ENCODE results near the gene LMOD2.

The LMOD2 gene

DNA sequence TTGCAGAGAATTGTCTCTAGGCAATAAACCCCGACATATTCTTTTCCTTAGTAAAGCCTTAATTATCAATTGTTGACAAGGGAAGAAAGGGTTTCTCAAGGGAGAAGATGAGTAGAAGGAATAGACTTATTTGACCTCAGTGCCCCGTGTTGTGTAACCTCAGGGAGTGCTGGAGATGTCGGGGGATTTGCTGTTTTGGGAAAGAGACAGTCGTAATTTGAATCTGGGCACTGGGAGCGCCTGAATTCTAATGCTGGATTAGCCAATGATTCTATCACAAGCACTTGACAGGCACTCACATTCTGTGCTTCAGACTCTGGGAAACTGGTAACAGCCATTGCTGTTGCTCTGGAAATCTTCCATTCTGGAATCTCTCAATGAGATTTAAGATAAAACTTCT, 13.8 kb upstream of the LMOD2 start:
- no peak for DNase-seq

DNA sequence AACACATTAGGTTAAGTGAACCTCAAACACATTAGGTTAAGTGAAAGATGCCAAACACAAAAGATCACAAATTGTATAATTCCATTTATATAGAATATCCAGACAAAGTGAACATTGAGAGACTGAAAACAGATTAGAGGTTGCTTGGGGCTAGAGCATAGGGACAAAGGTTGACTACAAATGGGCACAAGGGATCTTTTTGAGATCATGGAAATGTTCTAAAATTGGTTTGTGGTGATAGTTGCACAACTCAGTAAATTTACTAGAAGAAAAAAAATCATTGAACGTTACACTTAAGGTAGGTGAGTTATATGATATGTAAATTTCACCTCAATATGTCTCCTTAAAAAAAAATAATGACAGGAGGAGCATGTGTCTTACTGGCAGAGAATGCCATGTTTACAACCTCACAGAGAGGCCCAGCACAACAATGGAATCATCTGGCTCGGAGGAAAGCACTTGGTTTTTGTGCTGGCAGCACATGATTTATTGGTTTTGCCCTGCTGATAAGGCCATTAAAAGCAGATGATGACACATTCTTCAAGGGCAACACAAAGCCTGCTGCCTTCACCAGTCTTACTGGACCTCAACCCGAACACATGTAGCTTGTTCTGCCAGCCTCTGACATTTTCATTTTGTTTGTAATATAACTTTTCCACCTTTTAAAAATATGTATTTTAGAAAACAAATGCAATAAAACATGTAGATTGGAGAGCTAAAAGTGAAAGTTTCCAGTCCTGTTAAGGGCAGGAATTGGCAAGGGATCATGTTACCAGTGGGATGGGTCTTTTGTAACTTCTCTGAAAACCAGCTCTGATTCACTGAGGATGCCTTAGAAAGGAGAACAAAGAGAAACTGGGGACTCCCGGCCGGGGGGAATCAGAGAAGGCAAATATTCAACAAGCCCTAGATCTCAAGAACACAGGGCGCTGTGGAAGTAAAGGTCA, 11.9 kb upstream of the LMOD2 start:
- no peak for DNase-seq

DNA sequence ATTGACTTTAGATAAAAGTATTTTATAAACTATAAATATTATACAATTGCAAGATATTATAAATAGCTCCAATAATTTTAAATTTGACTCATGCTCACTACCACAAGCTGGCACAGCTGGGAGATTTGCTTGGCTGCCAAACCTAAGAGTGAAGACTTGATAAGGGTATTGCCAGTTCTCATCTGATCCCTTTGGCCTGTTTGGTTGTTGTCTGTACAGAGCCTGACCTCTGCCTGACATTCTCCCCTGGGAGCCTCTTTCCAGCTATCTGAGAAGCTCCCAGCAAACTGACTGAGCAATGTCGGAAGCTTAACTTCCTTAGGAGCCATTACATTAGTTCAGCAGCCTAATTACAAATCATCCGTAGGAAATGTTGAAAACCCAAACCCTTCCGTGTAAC, 10.2 kb upstream of the LMOD2 start:
- no peak for DNase-seq

DNA sequence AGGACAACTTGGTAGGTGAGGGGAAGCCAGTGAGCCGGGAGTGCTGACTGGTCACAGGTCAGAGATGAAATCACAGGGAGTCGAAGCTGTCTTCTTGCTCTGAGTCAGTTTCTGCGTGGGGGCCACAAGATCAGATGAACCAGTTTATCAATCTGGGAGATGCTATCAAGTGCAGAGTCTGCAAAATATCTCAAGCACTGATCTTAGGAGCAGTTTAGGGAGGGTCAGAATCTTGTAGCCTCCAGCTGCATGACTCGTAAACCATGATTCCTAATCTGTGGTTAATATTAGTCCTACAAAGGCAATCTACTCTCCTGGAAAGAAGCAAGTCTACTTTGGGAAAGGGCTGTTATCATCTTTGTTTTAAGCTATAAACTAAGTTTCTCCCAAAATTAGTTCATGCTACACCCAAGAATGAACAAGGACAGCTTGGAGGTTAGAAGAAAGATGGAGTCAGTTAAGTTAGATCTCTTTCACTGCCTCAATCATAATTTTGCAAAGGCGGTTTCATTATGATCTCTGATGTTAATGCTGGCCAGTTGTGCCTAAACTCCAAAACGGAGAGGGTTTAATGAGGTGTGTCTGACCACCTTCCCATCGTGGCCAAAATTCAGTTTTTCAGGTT, 8.4 kb upstream of the LMOD2 start:
- no peak for DNase-seq

DNA sequence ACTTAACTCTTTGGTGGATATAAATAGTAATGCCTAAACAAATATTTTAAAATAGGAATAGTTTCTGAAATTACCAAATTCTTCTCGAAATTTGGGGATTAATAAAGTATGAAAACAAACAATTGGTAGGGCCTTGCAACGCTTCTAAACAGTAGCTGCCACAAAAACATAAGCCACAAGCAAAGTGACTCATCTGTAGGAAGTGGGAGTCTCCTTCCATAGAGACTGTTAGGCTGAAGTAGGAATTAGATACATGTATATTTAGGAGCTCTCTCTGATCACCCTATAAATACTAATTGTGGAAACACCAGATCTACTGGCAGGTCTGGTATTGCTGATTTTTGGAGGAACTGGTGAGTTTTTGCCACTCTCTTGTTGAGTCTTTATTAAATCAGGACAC, 5.7 kb upstream of the LMOD2 start:
- no peak for DNase-seq

DNA sequence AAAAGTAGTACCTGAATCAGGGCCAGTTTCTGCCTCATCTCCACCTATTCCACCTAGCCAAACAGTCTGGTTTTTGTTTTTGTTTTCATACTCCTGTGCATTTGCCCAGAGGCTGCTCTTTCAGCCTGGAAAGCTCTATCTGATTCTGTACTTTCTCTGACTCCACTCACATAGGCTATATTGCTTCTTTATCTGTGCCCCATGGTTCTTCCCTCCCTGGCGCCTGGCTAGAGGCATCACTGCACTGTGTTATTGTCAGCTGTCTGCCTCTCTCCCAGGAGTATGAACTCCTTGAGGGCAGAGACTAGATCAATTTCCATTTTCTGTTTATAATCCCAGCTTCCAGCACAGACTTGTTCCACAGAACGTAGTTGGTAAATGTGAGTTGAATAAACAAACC, 5.1 kb upstream of the LMOD2 start:
- DNase-seq = no peak

DNA sequence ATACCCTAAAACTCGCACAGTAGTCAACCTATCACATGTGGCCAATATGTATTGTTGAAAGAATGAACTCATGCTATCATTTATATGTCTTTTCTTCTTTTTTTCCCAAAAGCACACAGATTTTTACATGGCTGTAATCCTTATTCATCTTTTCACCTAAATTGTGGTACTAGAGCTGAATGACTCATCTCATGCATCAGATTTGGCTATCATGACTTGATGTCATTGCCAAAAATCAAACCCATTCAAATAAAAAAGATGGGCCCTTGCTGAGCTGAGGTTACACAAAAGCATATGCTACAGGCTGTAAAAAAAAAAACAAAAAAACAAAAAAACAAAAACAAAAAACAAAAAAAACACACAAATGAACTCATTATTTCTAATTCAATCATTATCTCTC, 3.3 kb upstream of the LMOD2 start:
- no peak for DNase-seq

DNA sequence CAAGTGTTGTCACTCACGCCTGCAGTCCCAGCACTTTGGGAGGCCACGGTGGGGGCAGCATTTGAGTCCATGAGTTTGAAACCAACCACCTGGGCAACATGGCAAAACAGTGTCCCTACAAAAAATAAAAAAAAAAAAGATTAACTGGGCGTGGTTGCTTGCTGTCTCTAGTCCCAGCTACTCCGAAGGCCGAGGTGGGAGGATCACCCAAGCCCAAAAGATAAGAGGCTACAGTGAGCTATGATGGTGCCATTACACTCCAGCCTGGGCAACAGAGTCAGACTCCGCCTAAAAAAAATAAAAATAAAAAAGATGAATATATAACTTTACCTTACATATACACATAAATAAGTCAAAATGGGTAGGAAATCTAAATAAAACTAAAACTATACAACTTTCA, 2.5 kb upstream of the LMOD2 start:
- DNase-seq = no peak

DNA sequence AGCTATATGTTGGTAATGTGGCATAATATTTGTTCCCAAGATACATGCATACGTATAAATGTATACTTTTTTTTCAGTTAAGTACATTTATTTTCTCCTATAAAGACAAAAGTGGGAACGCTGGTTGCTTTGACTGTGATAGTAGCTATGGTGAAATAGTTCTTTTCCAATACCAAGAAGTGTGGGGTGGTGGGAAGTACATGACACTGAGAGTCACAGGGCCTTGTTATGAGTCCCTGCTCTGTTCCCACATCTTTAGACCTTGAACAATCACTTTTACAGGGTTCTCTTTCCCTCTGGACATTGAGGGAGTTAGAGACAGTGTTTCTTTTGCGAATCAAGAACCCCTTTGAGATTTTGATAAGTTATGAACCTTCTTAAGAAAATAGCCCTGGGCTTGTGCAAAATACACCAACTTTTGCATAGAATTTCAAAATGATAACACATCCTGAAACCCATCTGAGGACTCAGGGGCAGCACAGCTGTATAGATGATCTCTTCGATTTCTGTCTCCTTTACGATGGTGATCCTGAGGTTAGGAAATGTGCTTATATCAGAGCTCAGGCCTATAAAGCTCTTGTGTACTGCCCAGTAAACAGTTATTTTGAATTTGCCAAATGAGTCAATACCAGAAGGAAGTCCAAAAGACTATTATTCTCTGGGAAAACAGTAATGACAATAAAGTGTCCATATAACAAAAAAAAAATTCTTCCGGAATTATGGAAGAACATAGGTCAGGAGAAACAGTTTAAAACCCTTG, 1.1 kb downstream of the LMOD2 start:
- no peak for DNase-seq

DNA sequence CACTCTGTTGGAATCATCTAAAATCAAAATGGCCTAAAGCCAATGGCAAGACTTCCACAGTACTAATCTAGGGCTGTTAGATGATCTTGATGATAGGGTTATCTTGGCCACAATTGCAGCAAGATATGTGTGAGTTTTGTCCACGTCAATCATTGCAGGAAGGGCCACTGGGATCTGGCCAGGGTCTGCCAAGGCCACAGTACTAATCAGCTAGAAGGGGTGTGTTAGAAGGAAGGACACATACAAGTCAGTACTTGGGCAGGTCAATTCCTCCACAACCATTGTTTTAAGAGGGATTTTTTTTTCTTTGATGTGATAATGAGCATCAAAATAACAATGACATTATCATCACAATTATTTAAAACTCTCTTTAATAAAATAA, 1.6 kb downstream of the LMOD2 start:
- no peak for DNase-seq

DNA sequence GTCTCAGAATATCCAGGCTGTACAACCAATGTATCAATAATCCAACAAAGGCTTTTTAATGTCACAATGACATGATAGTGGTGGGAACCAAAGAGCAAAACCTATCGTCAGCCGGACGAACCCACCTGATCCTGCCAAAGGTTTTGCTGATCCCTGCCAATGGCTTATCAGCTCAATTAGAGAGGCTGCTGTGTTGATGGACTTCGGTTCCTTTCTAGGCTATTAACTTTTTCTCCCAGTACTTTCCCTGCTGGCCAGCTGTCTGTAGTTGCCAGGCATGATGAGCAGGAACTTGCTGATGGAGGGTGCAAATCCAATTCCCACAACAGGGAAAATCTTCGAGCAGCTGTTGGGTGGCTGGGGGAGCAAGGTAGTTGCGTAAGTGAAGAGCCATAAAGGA, 2.4 kb downstream of the LMOD2 start:
- DNase-seq = no peak

DNA sequence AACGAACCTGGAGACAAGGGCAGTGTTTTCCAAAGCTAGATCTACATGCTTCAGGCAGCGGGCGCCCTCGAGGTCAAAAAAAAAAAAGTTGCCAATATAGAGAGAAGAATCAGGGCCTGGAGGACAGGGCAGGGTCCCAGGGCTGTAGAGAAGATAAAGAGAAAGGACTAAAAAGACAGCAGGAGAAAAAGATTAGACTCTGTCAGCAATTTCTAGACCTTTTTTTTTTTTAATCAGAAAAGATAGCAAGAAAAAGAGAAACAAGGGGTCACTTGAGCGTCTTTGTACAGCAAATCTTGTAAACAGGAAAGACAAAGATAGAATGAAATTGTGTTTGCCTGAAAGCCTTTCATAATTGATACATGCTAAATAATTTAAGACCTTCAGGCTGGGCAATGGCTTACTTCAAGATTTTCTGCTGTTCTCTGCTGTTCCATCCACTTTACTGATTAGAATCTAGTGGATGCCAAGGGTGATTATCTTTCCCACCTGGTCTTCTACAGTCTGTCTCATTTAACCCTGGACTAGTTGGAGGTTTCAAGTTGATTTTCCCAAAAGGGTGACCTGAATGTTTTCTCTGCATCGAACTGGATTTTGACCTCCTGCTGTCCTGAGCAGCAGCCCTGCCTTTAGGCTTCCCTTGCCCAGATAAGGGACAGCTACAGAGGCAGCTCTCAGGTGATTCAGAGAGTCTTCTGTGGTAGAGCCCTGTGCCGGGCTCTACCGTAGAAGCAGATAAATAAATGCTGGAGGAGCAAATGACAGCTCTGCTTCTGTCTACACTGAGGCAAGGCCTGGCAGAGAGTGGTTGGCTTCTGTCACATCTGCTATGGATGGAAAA, 5.1 kb downstream of the LMOD2 start:
- no peak for DNase-seq

DNA sequence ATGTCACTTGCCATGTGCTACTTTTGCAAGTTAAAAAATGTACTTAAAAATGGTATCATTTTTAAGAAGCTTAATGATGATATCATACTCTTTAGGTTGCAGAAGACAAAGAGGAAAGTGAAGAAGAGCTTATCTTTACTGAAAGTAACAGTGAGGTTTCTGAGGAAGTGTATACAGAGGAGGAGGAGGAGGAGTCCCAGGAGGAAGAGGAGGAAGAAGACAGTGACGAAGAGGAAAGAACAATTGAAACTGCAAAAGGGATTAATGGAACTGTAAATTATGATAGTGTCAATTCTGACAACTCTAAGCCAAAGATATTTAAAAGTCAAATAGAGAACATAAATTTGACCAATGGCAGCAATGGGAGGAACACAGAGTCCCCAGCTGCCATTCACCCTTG, 6.1 kb downstream of the LMOD2 start:
- DNase-seq = no peak

DNA sequence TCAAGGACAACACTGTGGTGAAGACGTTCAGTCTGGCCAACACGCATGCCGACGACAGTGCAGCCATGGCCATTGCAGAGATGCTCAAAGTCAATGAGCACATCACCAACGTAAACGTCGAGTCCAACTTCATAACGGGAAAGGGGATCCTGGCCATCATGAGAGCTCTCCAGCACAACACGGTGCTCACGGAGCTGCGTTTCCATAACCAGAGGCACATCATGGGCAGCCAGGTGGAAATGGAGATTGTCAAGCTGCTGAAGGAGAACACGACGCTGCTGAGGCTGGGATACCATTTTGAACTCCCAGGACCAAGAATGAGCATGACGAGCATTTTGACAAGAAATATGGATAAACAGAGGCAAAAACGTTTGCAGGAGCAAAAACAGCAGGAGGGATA, 6.6 kb downstream of the LMOD2 start:
- no peak for DNase-seq

DNA sequence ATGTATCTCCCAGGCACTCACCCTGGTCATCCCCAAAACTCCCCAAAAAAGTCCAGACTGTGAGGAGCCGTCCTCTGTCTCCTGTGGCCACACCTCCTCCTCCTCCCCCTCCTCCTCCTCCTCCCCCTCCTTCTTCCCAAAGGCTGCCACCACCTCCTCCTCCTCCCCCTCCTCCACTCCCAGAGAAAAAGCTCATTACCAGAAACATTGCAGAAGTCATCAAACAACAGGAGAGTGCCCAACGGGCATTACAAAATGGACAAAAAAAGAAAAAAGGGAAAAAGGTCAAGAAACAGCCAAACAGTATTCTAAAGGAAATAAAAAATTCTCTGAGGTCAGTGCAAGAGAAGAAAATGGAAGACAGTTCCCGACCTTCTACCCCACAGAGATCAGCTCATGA, 7.1 kb downstream of the LMOD2 start:
- DNase-seq = no peak

DNA sequence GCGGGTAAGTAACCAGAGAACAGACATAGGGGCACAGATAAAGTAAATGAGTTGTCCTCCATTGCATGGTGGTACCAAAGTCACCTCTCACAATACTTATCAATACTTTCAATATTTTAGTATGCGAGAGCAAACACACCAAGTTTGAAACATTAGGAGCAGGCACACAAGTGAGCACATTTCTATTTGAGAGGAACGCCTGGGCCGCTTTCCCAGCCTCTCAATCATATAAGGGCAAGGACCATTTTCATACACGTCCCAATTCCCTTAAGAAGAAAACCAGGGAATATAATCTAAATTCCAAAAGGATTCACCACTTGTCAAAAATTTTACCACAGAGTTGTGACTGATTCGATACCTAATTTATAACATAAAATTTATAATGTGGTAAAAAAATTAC, 7.5 kb downstream of the LMOD2 start:
- DNase-seq = no peak

DNA sequence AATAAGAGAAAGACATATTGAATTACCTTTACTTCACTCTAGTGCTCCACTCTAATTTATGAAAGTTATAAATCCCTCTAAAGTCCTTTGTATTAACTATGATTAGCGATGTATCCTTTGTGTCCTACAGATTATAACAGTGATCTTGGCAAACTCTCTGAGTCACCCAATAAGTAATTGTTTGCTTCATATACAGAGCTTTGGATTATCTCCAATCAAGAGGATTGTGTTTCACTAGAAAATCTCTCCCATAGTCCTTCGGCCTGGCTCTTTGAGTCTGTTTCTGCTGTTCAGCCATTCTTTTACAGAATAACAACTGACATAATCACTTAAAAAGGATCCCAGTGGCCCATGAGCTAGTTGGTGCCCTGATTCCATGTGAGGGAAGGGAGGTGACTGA, 9.5 kb downstream of the LMOD2 start:
- no peak for DNase-seq

DNA sequence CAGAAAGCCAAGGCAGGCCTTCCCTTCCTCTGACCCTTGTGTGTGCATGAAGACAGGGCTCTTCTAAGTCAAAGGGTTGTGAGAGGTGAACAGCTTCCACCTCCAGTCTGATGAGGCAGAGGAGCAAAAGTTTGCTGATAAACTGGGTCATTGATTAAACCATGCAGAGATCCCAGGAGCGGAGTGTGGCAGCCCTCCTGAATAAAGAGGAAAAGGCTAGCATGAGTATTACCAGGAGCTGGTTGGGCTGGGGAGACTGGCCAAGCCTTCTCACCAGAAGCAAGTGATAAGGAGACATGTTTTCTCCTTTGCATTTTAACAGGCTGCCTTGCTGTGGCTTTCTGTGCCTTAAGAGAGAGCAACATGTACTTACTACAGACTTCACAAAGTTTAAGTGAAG, 10.2 kb downstream of the LMOD2 start:
- DNase-seq = no peak

DNA sequence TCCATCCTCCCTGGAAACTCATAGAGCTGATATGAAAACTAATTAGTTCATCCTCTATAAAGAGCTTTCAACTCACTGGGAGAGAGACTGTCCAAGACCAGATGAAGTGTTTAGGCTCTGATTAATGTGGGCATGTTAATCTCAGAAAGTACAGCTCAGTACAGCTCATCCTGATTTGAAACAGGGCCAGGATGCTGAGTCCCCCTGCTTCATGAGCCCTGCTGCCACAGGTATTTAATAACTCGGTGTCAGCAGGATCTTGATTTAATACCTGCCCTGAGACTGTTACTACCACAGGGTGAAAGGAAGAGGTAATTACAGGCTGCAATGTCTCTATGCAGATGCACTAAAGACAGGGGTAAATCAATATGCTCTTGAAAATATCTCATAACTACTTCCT, 10.8 kb downstream of the LMOD2 start:
- no peak for DNase-seq

DNA sequence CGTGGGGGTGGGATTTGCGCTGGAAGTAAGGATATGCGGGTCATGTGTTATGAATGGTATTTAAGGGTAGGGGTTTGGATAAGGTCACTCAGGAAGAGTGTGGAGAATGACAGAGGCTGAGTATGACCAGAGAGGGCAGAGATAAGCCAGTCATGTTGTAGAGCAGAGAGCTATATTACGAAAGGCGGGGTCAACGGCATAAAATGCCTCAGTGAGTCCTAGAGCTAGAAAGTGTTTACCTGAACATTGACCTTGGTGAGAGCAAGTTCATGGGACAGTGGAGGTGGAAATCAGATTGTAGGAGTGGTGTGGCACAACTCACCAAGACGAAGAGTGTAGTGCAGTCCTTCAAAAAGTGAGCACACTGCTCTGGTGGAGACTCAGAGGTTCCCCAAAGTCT, 13.8 kb downstream of the LMOD2 start:
- DNase-seq = no peak

DNA sequence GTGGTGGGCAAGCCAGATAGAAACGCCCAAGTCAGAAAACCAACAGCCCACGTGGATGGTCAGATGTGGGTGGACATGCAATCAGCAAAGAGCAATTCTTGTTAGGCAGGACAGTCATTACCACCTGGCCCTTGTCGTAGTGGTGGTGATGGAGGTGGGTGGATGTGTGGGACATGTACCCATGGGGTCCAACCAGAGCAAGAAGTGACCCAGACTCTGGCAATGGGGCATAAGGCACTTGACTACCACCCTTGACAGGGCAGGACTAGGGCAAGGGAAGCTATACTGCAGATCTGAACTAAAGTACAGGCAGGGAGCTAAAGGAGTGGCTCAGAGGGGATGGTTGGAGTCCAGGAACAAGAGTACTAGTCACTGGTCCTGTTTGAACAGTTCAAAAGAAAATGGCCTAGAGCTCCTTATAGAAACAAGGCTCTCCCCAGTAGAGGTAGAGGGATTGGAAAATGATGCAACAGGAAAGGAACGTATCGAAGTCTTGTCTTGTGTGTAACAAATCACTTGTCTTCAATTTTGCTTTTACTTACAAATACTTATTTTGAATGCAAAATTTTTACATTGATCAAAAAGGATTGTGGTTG, 17.6 kb downstream of the LMOD2 start:
- no peak for DNase-seq

DNA sequence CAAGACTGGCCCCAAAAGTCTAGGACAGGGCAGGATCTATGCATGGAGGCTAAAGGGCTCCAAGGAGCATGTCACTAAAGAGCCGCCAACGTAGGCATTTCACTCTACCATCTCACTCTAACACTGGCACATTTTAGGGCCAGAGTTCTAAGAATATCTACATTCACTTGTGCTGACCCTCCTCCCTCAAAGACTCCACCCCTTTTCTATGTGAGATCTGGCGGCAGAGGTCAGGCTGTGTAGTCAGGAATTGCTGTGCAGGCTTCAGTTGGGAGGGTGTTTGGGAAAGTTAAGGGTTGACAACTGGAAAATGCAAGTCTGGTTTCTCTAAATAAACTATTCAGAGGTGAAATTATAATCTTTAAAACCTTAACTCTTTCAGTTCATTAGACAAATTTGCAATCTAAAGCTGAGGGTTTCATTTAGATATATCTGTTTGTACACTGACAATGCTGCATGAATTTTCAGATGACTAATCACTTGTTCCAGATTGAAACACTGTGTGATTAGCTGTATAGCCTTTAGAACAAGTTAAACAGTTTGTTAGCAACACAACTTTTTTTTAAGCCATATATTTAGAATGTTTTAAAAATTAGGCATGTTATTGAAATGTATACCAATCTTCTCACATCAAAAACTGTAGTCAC, 18.2 kb downstream of the LMOD2 start:
- DNase-seq = no peak

Measured in CD4-positive, alpha-beta T cell treated with Interleukin-21 for 1 hour (primary cell).